GM18867 (cell line): Measurements from ENCODE around the gene RPIA.
"Not testable (repeated sequence)": the region's sequence is repeated elsewhere in the genome, so short reads cannot be mapped to it uniquely, and the experiment has no call there.

Experiments used
- ATAC-seq: cut with Tn5 transposase; IDR thresholded peaks from one replicate; pipeline ENCODE4 v1.9.1; 2021; ENCODE audit warnings: mild to moderate bottlenecking, moderate library complexity; ENCODE audit not compliant: unreplicated experiment

The RPIA gene

DNA sequence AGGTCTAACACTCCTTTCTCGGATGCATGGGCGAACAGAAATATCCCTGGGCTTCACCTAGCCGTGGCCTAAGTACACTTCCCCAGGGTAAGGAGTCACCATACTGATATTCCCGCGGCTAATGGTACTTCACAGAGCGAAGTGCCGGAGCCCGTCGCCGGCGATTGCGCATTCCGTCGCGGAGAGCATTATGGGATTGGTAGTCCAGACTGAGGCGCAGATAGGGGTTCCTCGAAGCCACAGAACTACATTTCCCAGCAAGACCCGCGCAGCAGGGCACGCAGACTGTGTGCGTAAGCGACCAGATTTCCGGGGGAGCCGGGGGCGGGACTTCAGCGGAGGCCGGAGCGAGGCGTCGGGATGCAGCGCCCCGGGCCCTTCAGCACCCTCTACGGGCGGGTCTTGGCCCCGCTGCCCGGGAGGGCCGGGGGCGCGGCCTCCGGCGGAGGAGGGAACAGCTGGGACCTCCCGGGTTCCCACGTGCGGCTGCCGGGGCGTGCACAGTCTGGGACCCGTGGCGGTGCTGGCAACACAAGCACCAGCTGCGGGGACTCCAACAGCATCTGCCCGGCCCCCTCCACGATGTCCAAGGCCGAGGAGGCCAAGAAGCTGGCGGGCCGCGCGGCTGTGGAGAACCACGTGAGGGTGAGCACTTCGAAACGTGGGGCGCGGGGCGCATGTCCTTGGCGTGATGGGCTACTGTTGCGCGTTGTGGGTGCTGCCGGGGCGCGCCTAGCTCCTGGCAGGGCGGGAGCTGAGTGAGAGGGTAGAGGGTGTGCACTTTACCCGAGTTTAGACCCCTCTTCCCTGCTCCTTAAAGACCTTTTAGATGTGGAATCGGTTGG, at the start of gene RPIA:
Gene RPIA, plus strand, starts transcription at position 335 of the 845 bp plus-strand sequence. Its CDS starts 26 bp downstream, at position 361.
- peak; percentile 95 for ATAC-seq

- no peak for ATAC-seq
These were observed 49.2 kb upstream of the RPIA start for GRCh38 chr2:88642278-88642677.

DNA sequence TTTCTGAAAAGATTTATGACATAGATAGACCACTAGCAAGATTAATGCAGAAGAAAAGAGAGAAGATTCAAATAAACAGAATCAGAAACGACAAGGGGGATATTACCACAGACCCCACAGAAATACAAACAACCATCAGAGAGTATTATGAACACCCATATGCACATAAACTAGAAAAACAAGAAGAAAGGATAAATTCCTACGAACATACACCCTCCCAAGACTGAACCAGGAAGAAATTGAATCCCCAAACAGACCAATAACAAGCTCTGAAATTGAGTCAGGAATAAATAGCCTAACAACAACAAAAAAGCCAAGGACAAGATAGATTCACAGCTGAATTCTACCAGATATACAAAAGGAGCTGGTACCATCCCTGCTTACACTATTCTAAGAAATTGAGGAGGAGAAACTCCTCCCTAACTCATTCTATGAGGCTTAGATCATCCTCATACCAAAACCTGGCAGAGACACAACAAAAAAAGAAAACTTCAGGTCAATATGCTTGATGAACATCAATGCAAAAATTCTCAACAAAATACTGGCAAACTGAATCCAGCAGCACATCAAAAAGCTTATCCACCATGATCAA, 46.1 kb upstream of the RPIA start:
- ATAC-seq: not testable (repeated sequence)

DNA sequence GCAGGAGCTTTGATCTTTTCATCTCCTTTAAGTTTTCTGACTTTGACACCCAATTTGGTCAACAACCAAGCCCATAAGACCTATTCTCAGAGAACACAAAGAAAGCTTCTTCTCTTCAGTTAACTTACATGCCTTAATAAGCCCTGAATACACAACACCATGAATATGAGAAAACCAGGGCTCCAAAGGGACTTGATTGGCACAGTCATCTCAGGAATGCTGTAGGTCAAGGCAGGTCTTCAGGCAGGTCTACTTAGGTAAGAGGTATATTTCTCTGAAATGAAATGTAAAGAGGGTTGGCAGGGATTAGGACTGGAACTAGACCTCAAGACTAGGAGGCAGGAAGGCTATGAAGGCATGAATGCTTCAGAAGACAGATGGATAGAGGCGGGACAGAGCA, 39.8 kb upstream of the RPIA start:
- no peak for ATAC-seq

- ATAC-seq: no peak
These were observed 36.8 kb upstream of the RPIA start for GRCh38 chr2:88654714-88655113.

GRCh38 chr2:88656690-88657089, 34.8 kb upstream of the RPIA start:
- ATAC-seq: no peak

DNA sequence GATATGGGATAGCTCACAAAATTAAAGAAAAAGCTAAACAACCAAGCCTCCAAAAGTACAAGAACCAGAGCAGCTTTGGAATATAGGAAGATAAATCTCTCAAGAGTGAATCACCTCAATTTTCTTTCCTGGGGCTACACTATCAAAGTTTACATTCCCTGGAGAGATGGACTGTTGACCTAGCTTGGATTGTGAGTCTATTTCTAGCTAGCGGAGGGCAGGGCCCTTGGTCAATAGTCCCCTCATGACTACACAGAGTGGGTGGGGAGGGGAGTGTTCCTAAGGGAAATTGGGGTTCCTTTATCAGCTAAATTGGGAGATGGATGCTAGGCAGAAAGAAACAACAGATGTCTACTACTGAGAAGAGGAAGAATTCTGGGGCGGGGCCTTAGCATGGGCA, 34.3 kb upstream of the RPIA start:
- no peak for ATAC-seq

GRCh38 chr2:88658326-88658725, 33.1 kb upstream of the RPIA start:
- no peak for ATAC-seq

DNA sequence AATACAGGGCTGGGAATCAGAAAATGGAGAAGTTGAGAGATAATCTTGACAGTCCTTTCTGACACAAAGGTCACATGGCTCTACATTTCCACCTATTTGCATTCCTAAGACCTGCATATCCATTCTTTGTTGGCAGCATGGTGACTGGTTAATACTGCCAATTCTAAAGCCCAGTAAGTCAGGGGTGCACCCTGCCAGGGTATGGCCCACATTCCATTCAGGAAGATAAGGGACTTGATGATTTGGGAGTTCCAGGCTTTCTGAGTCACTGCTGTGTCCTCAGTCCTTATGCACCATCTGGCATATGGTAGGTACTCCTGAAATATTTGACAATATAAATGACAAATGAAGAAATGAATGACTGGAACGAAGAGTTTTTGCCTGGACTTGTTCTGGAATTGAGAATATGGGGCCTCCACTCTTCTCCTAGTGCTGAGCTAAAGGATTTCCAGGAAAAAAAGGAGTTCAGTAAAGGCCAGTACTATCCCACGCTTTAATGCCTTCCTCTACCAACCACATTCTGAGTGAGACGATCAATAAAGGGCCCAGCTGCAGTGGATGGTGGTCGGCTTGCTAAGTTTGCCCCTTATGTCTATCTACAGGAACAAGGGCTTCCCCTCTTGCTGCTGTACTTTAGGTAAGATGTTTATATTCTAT, 32.5 kb upstream of the RPIA start:
- no peak for ATAC-seq

GRCh38 chr2:88659538-88659915, 31.9 kb upstream of the RPIA start:
- ATAC-seq: no peak

DNA sequence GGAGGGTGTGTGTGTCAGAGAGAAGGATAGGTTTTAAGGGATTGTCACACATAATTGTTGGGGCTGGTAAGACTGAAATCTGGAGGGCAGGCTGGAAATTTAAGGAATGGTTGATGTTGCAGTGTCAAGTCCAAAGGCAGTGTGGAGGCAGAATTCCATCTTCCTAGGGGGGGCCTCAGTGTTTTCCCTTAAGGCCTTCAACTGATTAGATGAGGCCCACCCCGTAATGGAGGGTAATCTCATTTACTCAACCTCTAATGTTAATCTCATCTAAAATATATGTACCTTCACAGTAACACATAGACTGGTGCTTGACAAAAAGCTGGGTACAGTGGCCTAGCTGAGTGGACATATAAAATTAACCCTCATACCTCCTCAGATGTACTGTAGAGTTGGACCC, 30.9 kb upstream of the RPIA start:
- ATAC-seq: no peak

- ATAC-seq: no peak
These were observed 24.9 kb upstream of the RPIA start for GRCh38 chr2:88666576-88666975.

DNA sequence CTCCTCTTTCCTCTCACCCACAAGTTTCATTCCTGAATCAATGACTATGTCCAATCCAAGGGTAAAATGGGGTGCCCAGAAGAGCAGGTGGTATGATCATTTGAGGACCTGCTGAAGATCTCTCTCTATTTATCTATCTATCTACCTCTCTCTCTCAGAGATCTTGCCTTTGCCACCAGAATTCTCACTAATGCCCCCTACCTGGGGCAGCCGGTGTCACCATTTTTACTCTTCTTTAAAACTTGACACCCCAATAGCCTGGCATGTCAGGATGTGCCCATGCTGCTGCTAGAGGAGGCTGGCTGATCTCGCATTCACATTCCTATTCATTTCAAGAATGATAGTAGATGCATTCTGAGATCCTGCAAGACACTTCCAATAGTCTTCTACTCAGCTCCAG, 24.3 kb upstream of the RPIA start:
- no peak for ATAC-seq

- no peak for ATAC-seq
These were observed 22.6 kb upstream of the RPIA start for GRCh38 chr2:88668862-88669261.

DNA sequence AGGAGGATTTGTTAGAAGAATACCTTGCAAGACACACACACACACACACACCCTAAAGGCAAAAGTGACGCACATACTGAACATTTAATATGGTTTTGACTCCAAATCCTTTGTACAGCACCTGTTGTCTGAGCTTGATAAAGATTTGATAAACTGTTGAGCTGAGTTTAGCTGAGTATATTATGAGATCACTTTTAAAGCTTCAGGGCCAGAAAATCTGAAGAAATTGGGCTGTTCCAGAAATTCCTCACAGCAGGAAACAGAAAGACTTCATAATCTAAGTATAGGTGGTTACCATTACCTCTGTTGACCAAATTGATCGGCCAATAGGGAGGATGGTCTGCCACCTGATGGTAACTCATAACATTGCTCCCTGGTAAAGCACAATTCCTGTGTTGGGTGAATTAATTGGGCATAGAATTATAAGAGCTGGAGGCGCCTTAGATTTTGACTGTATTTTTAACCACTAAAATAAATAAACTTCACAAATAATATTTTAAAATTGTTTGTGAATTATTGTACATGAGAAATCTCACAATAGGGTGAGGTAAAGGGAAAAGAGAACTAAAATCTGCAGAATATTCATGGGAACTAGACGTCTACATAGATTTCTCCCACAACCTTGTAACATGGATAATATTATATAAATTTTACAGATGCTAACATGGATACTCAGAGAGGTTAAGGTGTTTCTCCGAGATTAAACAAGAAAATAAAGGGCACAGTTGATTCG, 21.8 kb upstream of the RPIA start:
- peak; percentile 86 for ATAC-seq

GRCh38 chr2:88671786-88672427, 19.6 kb upstream of the RPIA start:
- ATAC-seq: no peak

DNA sequence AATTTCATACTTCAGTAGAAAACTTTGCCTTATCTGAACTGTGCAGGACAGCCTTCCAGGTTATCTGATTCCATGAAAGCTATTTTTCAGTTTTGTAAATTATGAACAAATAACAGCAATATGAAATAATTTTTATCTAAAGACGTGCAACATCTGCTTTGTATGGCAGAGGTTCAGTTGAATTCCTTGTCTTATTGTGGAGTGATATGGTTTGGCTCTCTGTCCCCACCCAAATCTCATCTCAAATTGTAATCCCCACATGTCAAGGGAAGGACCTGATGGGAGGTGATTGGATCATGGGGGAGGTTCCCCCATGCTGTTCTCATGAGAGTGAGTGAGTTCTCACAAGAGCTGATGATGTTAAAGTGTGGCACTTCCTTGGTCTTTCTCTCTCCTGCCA, 18.1 kb upstream of the RPIA start:
- ATAC-seq: no peak

- no peak for ATAC-seq
These were observed 11.1 kb upstream of the RPIA start for GRCh38 chr2:88680266-88680902.

DNA sequence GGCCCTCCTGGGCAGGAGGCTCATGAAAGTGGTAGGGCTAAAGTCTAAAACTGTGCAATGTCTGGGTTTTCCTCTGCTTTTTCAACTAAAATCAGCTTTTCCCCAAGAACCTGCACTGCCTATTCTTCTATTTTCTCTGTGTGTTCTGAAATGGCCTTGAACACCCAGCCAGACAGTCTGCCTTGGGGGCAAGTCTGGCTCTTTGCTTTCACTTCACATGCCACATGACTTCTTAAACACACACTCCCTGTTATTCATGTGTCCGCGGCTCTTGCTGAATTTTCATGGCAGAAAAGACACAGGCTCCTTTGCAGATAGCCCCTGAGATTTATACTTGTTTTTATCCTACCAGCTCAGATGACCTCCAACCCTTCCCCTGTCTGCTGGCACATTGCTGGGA, 10.6 kb upstream of the RPIA start:
- no peak for ATAC-seq
